ENCODE results near the gene RHOBTB1. TPM values are rescaled to one million over a fixed set of nuclear protein-coding genes. Genes with fewer than 3 reads are reported as not detected.

Gene RHOBTB1
- total RNA-seq, 1 experiment from 2014 or later, result 2.5 TPM

DNA sequence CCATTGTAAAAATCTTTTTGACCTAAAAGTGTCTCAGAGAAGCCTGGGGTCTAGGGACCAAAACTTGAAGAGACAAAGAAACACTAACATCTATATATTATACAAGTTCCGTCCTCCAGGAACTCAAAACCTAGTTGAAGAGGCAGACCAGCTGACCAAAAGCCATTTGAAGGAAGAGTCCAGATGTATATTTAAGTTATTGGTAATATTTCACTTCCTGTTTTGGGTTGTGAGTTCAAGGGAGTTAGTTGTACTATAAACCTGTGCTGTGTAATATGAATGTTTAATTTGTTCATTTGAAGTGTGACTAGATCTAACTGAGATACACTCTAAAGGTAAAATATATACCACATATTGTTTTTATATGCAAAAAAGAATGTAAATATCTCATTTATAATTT is 120.7 kb downstream of the RHOBTB1 start:
- H2AFZ ChIP-seq (ENCODE audit: low read length), result no peak overlapping the region
- TF ChIP-seq, protein P1, sequence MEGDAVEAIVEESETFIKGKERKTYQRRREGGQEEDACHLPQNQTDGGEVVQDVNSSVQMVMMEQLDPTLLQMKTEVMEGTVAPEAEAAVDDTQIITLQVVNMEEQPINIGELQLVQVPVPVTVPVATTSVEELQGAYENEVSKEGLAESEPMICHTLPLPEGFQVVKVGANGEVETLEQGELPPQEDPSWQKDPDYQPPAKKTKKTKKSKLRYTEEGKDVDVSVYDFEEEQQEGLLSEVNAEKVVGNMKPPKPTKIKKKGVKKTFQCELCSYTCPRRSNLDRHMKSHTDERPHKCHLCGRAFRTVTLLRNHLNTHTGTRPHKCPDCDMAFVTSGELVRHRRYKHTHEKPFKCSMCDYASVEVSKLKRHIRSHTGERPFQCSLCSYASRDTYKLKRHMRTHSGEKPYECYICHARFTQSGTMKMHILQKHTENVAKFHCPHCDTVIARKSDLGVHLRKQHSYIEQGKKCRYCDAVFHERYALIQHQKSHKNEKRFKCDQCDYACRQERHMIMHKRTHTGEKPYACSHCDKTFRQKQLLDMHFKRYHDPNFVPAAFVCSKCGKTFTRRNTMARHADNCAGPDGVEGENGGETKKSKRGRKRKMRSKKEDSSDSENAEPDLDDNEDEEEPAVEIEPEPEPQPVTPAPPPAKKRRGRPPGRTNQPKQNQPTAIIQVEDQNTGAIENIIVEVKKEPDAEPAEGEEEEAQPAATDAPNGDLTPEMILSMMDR (conservative IDR thresholded peaks at IDR 0.05), result no peak
- no peak overlapping the region for H3K14ac ChIP-seq (ENCODE audit: insufficient read depth, low read length)
- no peak overlapping the region for H3K4ac ChIP-seq (ENCODE audit: low read depth, low read length)
- H2BK15ac ChIP-seq (ENCODE audit: low read depth, low read length), result no peak overlapping the region
- no peaks in the 10 kb centered on the region for H3K27me3 ChIP-seq (ENCODE audit: insufficient read depth, low read length)
- H2BK5ac ChIP-seq (ENCODE audit: insufficient read length, low read length), result no peak overlapping the region
- H3K56ac ChIP-seq (ENCODE audit: insufficient read length, low read depth, low read length), result no peak overlapping the region
- no peak overlapping the region for H3K4me3 Mint-ChIP-seq
- DNase-seq, result no peak
- H4K5ac ChIP-seq (ENCODE audit: insufficient read length, low read depth, low read length), result no peak overlapping the region
- no peak overlapping the region for H3K18ac ChIP-seq (ENCODE audit: insufficient read length, low read depth, low read length)
- no peak overlapping the region for H2AK5ac ChIP-seq (ENCODE audit: insufficient read length, low read length)
- no peaks in the 10 kb centered on the region for H3K9me3 Mint-ChIP-seq
- no peak overlapping the region for H3T11ph ChIP-seq (ENCODE audit: low read length)
- H3K27ac ChIP-seq (ENCODE audit: insufficient read length, low read depth, low read length), result no peak overlapping the region
- H4K91ac ChIP-seq (ENCODE audit: insufficient read length, low read depth, low read length), result no peak overlapping the region
- no peaks in the 10 kb centered on the region for H3K36me3 Mint-ChIP-seq (ENCODE audit: insufficient read depth in 1 of 3, low read depth in 3 of 3)
- no peaks in the 10 kb centered on the region for H3K79me1 ChIP-seq (ENCODE audit: insufficient read depth, low read depth, low read length, poor library complexity, severe bottlenecking)
- no peaks in the 10 kb centered on the region for H3K27me3 Mint-ChIP-seq (ENCODE audit: low read depth)
- H2BK120ac ChIP-seq (ENCODE audit: low read depth, low read length, poor library complexity, severe bottlenecking), result no peak overlapping the region
- WGBS (ENCODE audit: extremely low coverage, insufficient read length, low lambda C conversion rate), result no CpG with 5 or more reads among the region's 1 CpG
- H2BK20ac ChIP-seq (ENCODE audit: low read depth, low read length, poor library complexity, severe bottlenecking), result no peak overlapping the region
- H4K8ac ChIP-seq (replicated peaks; ENCODE audit: insufficient read length, low read depth, low read length), result no peak overlapping the region
- H3K9me3 ChIP-seq (ENCODE audit: control insufficient read depth, low read depth, low read length), result no peaks in the 10 kb centered on the region
- H3K27ac Mint-ChIP-seq, result no peak overlapping the region
- H3K23ac ChIP-seq (ENCODE audit: insufficient read length, low read depth, low read length), result no peak overlapping the region
- H3K4me2 ChIP-seq (ENCODE audit: insufficient read depth, insufficient read length, low read length), result no peak overlapping the region
- no peaks in the 10 kb centered on the region for H3K23me2 ChIP-seq (ENCODE audit: insufficient read length, low read depth, low read length, poor library complexity, severe bottlenecking)
- no peaks in the 10 kb centered on the region for H3K79me2 ChIP-seq (ENCODE audit: insufficient read depth, low read length)
- H3K4me1 ChIP-seq (ENCODE audit: insufficient read depth, low read length), result no peaks in the 10 kb centered on the region; the same call in 1 of the 2 replicates
- no peak overlapping the region for H3K9ac ChIP-seq (ENCODE audit: extremely low read depth, insufficient read length, low read length)
- no peak overlapping the region for H2BK12ac ChIP-seq (ENCODE audit: insufficient read length, low read depth, low read length)
- peaks cover 3 to 9% of the 10 kb centered on the region in 2 experiments; a peak in 3 of 4 replicates for H3K4me1 Mint-ChIP-seq
- H4K20me1 ChIP-seq (ENCODE audit: control insufficient read depth, insufficient read depth, insufficient read length), result no peaks in the 10 kb centered on the region

All from H9 (cell line).